Measurements from ENCODE around the gene DCTPP1.

DCTPP1 gene

DNA sequence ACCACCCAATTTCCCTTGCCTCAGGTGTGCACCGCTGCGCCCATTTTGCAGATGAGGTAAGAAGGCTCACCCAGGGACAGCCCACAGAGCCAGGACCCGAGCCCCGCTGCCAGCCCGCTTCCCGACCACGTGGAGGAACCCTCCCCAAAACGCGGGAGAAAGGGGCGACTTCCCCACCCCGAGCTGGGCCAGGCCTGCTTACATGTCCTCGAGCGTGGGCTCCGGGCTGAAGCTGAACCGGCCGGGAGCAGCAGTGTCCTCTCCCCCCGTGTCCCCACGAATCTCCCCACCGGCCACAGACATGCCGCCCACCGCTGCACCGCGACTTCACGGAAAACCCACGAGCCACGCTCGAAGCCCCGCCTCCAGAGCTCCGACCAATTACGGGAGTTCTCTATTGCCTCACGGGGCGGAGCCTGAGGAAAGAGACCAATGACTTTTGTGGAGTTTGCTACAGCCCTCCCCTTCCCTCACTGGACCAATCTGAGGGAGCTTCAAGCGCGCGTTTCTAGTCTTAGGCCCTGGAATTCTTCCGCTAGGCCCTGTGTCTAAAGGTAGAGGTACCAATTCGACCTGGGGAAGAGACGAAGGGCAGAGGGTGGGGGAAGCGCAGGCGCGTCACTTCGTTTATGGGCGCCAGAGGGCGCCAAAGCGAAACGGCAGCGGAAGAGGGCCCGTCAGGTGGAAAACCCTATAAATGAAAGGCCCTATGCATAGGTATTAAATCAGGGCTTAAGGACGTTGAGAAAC lies at the start of gene DCTPP1 (continued):
- TF ChIP-seq AEBP2 (tag by site-specific recombination; IDR thresholded peaks at IDR 0.05; ENCODE audit: borderline replicate concordance): no peak
- no peak for TF ChIP-seq ZNF423 (tag by site-specific recombination; IDR thresholded peaks at IDR 0.05)
- TF ChIP-seq GLIS1 (tag by site-specific recombination; IDR thresholded peaks at IDR 0.05): no peak
- peak; percentile 69 for TF ChIP-seq ZNF366 (tag by site-specific recombination; conservative IDR thresholded peaks at IDR 0.05)
- TF ChIP-seq ZNF629 (tag by site-specific recombination; IDR thresholded peaks at IDR 0.05): peak; percentile 67
- no peak for TF ChIP-seq FEZF1 (tag by site-specific recombination; IDR thresholded peaks at IDR 0.05)
- TF ChIP-seq ZBTB1 (tag by site-specific recombination; IDR thresholded peaks at IDR 0.05): no peak
- TF ChIP-seq ZNF610 (tag by site-specific recombination; IDR thresholded peaks at IDR 0.05; ENCODE audit: borderline replicate concordance): no peak
- TF ChIP-seq REPIN1 (tag by site-specific recombination; IDR thresholded peaks at IDR 0.05; ENCODE audit: low read depth): 0 out of 2 replicates have a peak, but pooled peaks have one; percentile 77
- TF ChIP-seq ZNF530 (tag by site-specific recombination; IDR thresholded peaks at IDR 0.05; ENCODE audit: low read depth): no peak
- peak; percentile 65 for TF ChIP-seq YY2 (tag by site-specific recombination; IDR thresholded peaks at IDR 0.05)
- no peak for TF ChIP-seq ZNF791 (tag by site-specific recombination; IDR thresholded peaks at IDR 0.05)
- peak; percentile 70 for TF ChIP-seq ZNF654 (tag by site-specific recombination; IDR thresholded peaks at IDR 0.05; ENCODE audit: low read depth)
- 0 out of 2 replicates have a peak, but pooled peaks have one; percentile 15 for TF ChIP-seq ZBTB44 (tag by site-specific recombination; IDR thresholded peaks at IDR 0.05)
- TF ChIP-seq ZNF426 (tag by site-specific recombination; IDR thresholded peaks at IDR 0.05): no peak
- TF ChIP-seq ZNF239 (tag by site-specific recombination; IDR thresholded peaks at IDR 0.05): no peak
- peak; percentile 76; the same call in 1 of the 2 replicates for TF ChIP-seq ZBTB20 (tag by site-specific recombination; IDR thresholded peaks at IDR 0.05)
- peak; percentile 17; the same call in 1 of the 2 replicates for TF ChIP-seq ZNF623 (tag by site-specific recombination; IDR thresholded peaks at IDR 0.05)
- TF ChIP-seq ZNF10 (tag by site-specific recombination; IDR thresholded peaks at IDR 0.05): peak; percentile 57; the same call in 1 of the 2 replicates
- no peak for TF ChIP-seq ZSCAN16 (tag by site-specific recombination; IDR thresholded peaks at IDR 0.05)
- TF ChIP-seq ZNF514 (tag by site-specific recombination; IDR thresholded peaks at IDR 0.05): no peak
- TF ChIP-seq ZNF626 (tag by site-specific recombination; IDR thresholded peaks at IDR 0.05): no peak
- TF ChIP-seq ZNF211 (tag by site-specific recombination; IDR thresholded peaks at IDR 0.05; ENCODE audit: low read depth): no peak
- no peak for TF ChIP-seq ZNF292 (tag by site-specific recombination; IDR thresholded peaks at IDR 0.05; ENCODE audit: borderline replicate concordance, low read depth)
- TF ChIP-seq, protein P1, sequence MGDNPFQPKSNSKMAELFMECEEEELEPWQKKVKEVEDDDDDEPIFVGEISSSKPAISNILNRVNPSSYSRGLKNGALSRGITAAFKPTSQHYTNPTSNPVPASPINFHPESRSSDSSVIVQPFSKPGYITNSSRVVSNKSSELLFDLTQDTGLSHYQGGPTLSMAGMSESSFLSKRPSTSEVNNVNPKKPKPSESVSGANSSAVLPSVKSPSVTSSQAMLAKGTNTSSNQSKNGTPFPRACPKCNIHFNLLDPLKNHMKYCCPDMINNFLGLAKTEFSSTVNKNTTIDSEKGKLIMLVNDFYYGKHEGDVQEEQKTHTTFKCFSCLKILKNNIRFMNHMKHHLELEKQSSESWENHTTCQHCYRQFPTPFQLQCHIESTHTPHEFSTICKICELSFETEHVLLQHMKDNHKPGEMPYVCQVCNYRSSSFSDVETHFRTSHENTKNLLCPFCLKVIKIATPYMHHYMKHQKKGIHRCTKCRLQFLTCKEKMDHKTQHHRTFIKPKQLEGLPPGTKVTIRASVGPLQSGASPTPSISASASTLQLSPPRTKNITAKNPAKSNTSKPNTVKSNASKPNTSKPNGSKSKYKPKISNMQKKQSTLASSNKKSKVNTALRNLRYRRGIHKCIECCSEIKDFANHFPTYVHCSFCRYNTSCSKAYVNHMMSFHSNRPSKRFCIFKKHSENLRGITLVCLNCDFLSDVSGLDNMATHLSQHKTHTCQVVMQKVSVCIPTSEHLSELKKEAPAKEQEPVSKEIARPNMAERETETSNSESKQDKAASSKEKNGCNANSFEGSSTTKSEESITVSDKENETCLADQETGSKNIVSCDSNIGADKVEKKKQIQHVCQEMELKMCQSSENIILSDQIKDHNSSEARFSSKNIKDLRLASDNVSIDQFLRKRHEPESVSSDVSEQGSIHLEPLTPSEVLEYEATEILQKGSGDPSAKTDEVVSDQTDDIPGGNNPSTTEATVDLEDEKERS (tag by site-specific recombination; IDR thresholded peaks at IDR 0.05): no peak
- peak; percentile 95 for TF ChIP-seq KLF16 (tag by site-specific recombination; IDR thresholded peaks at IDR 0.05)
- no peak for TF ChIP-seq ZNF707 (tag by site-specific recombination; IDR thresholded peaks at IDR 0.05)
- no peak for TF ChIP-seq BCL6B (tag by site-specific recombination; IDR thresholded peaks at IDR 0.05)
- TF ChIP-seq BCL11A (tag by site-specific recombination; IDR thresholded peaks at IDR 0.05; ENCODE audit: low read depth): no peak
- TF ChIP-seq ZNF704 (tag by site-specific recombination; IDR thresholded peaks at IDR 0.05): no peak
- TF ChIP-seq KLF7 (tag by site-specific recombination; IDR thresholded peaks at IDR 0.05; ENCODE audit: borderline replicate concordance): peak; percentile 91
- peak; percentile 78 for TF ChIP-seq ZNF501 (tag by site-specific recombination; IDR thresholded peaks at IDR 0.05)
- TF ChIP-seq SCRT2 (tag by site-specific recombination; IDR thresholded peaks at IDR 0.05): peak; percentile 86
